ENCODE data around the gene CD248.

CD248 gene

GRCh38 chr11:66290330-66290621 lies 26.6 kb downstream of the CD248 start:
- TF ChIP-seq CTCF (conservative IDR thresholded peaks at IDR 0.05) (no peak), ZFX (IDR thresholded peaks at IDR 0.05) (no peak)
- peak overlapping the region; percentile 91 for H3K27ac ChIP-seq

- no peak for TF ChIP-seq ZFX (IDR thresholded peaks at IDR 0.05)
- TF ChIP-seq CTCF (conservative IDR thresholded peaks at IDR 0.05): no peak
- peak overlapping the region; percentile 91 for H3K27ac ChIP-seq
Observed at GRCh38 chr11:66289548-66290329, 27.1 kb downstream of the CD248 start.

GRCh38 chr11:66288671-66289547 lies 27.9 kb downstream of the CD248 start, which contains the start of gene YIF1A:
Gene YIF1A (minus strand): TSS chr11:66289143. CDS start chr11:66288985, 158 bp downstream.
- peak within 1 kb of the TSS; percentile 91 for H3K27ac ChIP-seq
- TF ChIP-seq CTCF (conservative IDR thresholded peaks at IDR 0.05) (no peak), ZFX (IDR thresholded peaks at IDR 0.05) (peak; percentile 69; the same call in 1 of the 2 replicates)

GRCh38 chr11:66287889-66288670 lies 28.8 kb downstream of the CD248 start:
- no peak for TF ChIP-seq CTCF (conservative IDR thresholded peaks at IDR 0.05)
- peak overlapping the region; percentile 91 for H3K27ac ChIP-seq

GRCh38 chr11:66287211-66287888 lies 29.5 kb downstream of the CD248 start:
- TF ChIP-seq CTCF (conservative IDR thresholded peaks at IDR 0.05): no peak
- no peak for TF ChIP-seq ZFX (IDR thresholded peaks at IDR 0.05)
- no peak overlapping the region; the same call in 1 of the 2 replicates for H3K27ac ChIP-seq

- H3K27ac ChIP-seq: no peak overlapping the region
- TF ChIP-seq ZFX (IDR thresholded peaks at IDR 0.05) (no peak), CTCF (conservative IDR thresholded peaks at IDR 0.05) (no peak)
Observed at GRCh38 chr11:66286699-66287098, 30.1 kb downstream of the CD248 start.

All from C4-2B (cell line).